WTC11 (cell line): Measurements from ENCODE around the gene NRG2.

Experiments
- IRF1 ChIP-seq: sonication (generic); formaldehyde crosslinking; IDR thresholded peaks from 2 replicates; pipeline ENCODE4 v1.8.0; 2023; ENCODE audit warnings: missing genetic modification reagents
- NR3C1 ChIP-seq: sonication (generic); formaldehyde crosslinking; conservative IDR thresholded peaks from 2 replicates; pipeline ENCODE4 v1.8.1; 2023; ENCODE audit warnings: low read depth, mild to moderate bottlenecking, missing genetic modification reagents
- TF ChIP-seq, protein P1 (sequence below): fragments of 250-450 bp; sonication (Bioruptor Pico); IDR thresholded peaks from 2 replicates; pipeline ENCODE4 v1.9.0; 2021; ENCODE audit warnings: moderate library complexity, mild to moderate bottlenecking, inconsistent platforms, borderline replicate concordance

- no peak for TF ChIP-seq IRF1 (CRISPR knock-in tag)
- TF ChIP-seq, protein P1, sequence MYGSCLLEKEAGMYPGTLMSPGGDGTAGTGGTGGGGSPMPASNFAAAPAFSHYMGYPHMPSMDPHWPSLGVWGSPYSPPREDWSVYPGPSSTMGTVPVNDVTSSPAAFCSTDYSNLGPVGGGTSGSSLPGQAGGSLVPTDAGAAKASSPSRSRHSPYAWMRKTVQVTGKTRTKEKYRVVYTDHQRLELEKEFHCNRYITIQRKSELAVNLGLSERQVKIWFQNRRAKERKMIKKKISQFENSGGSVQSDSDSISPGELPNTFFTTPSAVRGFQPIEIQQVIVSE (CRISPR knock-in tag): no peak
- TF ChIP-seq NR3C1 (CRISPR knock-in tag): no peak
Observed at GRCh38 chr5:140020601-140021177, 22.4 kb downstream of the NRG2 start.
